Mammary epithelial cell (primary cell): Measurements from ENCODE around the gene SPDEF.

Source experiments
- EZH2 ChIP-seq: IDR thresholded peaks from 2 replicates; pipeline ENCODE4 v1.6.1; 2012; ENCODE audit warnings: low read length, inconsistent platforms, borderline replicate concordance
- TF ChIP-seq, protein P1 (sequence below), 2 donors: IDR thresholded peaks in 1 of 2; conservative IDR thresholded peaks in 1 of 2; 2 replicates each; pipeline ENCODE4 v1.5.1; 2011 to 2012; ENCODE audit warnings: inconsistent platforms in 2 of 2, low read length in 2 of 2, mild to moderate bottlenecking in 2 of 2, control low read depth in 1 of 2, low read depth in 1 of 2; ENCODE audit not compliant: insufficient read depth in 1 of 2; ENCODE audit errors: extremely low read depth in 1 of 2

DNA sequence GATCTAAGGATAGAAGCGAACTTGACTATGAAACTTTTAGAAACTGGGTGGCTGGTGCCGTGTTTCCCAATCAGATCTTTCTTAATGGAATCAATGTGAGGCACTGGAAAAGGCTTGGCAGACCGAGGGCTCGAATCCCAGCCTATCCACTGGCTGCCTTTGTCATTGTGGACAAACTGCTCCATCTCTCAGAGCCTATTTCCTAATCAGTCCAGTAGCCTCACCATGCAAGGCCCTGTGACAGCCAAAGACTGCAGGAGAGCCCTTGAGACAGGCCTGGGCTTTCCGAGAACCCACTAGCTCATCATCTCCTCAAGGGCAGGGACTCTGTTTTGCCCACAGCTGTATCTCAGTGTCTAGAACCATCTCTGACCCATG, 43.4 kb downstream of the SPDEF start:
- TF ChIP-seq, protein P1, sequence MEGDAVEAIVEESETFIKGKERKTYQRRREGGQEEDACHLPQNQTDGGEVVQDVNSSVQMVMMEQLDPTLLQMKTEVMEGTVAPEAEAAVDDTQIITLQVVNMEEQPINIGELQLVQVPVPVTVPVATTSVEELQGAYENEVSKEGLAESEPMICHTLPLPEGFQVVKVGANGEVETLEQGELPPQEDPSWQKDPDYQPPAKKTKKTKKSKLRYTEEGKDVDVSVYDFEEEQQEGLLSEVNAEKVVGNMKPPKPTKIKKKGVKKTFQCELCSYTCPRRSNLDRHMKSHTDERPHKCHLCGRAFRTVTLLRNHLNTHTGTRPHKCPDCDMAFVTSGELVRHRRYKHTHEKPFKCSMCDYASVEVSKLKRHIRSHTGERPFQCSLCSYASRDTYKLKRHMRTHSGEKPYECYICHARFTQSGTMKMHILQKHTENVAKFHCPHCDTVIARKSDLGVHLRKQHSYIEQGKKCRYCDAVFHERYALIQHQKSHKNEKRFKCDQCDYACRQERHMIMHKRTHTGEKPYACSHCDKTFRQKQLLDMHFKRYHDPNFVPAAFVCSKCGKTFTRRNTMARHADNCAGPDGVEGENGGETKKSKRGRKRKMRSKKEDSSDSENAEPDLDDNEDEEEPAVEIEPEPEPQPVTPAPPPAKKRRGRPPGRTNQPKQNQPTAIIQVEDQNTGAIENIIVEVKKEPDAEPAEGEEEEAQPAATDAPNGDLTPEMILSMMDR (conservative IDR thresholded peaks at IDR 0.05 in 1 of 2, IDR thresholded peaks at IDR 0.05 in 1 of 2; ENCODE audit: extremely low read depth in 1 of 2, insufficient read depth in 1 of 2, low read depth in 1 of 2, low read length in 2 of 2), result no peak
- no peak for TF ChIP-seq EZH2
